GM18873 (cell line): ENCODE data around the gene PTPRA.

Experiments used
- ATAC-seq: cut with Tn5 transposase; IDR thresholded peaks from one replicate; pipeline ENCODE4 v1.9.1; 2021; ENCODE audit warnings: mild to moderate bottlenecking, moderate library complexity, moderate number of reproducible peaks; ENCODE audit not compliant: unreplicated experiment, low FRiP score

Gene PTPRA

DNA sequence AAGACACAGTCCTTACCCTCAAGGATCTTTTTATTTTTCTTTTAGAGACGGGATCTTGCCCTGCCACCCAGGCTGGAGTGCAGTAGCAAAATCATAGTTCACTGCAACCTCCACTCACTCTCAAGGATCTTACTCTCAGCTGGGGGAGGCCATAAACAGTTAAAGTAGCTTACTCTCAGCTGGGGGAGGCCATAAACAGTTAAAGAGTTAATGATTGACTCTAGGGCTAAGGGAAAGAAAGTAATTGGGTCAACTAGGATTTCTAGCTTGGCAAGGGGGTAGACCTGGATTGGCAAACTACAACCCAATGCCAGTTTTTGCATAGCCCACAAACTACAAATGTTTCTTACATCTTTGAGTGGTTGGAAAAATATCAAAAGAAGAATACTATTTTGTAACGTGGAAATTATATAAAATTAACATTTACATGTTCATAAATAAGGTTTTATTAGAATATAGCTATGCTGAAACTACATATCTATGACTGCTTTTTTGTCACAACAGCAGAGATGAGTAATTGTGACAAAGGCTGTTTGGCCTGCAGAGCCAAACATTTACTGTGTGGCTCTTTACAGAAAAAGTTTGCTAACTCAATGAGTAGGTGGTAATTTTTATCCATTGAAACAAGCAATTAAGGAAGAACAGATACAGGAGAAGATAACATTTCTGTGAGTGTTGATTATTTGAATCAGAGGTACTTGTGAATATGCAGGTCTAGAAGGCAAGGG is 46.4 kb downstream of the PTPRA start:
- no peak for ATAC-seq

DNA sequence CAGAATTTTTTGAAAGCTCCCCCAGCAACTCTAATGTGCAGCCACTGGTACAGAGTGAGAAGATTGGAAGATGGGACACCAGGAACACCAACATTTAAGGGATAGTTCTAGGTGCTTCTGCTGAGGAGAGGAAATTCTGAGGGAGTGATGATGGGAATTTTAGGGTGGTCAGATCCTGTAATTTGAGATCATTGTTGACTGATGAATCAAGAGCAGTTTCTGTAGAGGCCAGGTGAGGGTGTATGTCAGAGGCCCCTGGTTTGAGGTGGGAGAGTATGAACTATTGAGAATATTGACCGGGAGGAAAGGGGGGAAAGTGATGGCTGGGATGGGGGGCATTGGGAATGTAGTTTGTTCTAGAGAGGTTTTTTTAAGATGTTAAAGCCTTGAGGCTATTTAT is 47.2 kb downstream of the PTPRA start:
- ATAC-seq = no peak

DNA sequence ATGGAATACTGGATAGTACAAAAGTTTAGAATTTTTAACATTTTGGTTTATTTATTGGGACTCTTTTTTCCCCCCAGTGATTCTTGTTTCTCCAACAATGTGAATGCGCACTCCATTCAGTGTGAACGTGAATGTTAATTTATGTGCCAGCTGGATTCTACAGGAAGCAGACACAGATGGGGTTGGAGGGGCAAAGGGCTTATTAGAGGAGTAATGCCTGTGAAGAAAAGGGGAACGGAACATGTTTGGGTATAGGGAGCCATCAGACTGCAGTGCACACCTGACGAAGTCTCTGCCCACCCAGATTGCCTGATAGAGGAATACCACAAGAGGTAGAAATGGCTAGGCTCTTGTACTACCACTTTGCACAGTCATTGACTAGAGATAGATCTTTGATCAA is 48.2 kb downstream of the PTPRA start:
- ATAC-seq = no peak

DNA sequence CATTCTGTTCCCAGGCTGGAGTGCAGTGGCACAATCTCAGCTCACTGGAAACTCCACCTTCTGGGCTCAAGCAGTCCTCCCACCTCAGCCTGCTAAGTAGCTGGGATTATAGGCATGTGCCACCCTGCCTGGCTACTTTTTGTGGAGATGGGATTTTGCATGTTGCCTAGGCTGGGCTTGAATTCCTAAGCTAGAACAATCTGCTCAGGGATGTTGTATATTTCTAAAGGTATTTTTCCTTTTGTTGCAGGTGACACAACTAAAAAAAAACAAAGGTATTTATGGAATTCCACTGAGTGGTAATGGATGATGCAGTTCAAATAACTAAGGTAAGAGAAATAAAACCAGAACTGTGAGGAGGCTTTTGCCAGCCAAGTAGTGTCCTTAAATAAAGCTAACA is 49.7 kb downstream of the PTPRA start:
- no peak for ATAC-seq

DNA sequence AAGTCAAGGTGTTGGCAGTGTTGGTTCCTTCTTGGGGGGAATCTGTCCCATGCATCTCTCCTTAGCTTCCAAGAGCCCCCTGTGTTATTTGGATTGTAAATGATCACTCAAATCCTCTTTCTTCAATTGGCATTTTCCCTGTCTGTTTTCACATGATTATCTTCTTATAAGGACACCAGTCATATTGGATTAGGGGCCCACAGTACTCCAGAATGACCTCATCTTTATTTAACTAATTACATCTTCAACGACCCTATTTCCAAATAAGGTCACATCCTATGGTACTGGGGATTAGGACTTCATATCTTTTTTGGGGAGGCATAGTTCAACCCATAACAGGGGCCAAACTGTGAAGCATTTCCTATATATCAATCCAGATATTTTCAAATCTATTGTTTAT is 57.3 kb downstream of the PTPRA start:
- ATAC-seq = no peak

DNA sequence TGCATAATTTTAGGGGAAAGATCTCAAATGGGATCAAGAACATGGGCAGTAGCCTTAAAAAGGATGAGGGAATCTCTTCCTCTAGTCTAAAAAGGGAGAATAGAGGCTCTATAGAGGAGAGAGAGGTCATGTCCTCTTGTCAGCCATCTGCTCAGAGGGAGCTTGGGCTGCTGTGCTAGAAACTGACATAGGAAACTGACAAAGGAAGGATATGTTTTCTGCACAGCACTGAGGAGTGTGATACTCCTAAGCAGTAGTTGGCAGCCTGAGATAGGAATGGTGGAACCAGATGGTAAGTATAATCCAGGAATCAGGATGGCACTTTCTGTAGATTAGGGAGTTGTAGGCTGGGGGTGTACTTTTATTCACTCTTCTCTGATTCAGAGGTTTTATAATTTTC is 59.2 kb downstream of the PTPRA start:
- ATAC-seq = no peak

DNA sequence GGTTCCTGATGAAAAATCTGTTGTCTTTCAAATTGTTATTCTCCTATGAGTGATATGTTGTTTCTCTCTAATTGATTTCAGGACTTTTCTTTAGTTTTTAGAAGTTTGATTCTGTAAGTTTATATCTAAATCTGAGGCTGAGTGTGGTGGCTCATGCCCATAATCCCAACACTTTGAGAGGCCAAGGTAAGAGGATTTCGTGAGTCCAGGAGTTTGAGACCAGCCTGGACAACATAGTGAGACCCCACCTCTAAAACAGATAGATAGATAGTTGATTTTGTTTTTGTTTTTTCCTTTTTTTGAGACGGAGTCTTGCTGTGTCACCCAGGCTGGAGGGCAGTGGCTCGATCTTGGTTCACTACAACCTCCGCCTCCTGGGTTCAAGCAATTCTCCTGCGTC is 64.6 kb downstream of the PTPRA start:
- no peak for ATAC-seq

DNA sequence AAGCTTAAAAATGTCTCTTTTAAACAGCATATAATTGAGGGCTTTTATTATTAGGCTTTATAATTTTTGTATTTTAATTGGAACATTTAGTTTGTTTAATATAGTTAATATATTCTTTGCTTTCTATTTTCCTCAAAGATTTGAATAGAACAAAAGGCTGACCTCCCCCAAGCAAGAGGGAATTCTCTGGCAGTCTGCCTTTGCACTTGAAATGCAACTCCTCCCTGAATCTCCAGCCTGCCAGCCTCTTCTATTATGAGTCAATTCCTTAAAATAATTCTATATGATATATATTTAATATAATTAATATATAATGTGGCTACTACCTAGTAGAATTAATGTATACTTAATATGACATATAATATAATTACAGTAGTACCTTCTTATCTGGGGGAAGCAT is 69.2 kb downstream of the PTPRA start:
- ATAC-seq = no peak

DNA sequence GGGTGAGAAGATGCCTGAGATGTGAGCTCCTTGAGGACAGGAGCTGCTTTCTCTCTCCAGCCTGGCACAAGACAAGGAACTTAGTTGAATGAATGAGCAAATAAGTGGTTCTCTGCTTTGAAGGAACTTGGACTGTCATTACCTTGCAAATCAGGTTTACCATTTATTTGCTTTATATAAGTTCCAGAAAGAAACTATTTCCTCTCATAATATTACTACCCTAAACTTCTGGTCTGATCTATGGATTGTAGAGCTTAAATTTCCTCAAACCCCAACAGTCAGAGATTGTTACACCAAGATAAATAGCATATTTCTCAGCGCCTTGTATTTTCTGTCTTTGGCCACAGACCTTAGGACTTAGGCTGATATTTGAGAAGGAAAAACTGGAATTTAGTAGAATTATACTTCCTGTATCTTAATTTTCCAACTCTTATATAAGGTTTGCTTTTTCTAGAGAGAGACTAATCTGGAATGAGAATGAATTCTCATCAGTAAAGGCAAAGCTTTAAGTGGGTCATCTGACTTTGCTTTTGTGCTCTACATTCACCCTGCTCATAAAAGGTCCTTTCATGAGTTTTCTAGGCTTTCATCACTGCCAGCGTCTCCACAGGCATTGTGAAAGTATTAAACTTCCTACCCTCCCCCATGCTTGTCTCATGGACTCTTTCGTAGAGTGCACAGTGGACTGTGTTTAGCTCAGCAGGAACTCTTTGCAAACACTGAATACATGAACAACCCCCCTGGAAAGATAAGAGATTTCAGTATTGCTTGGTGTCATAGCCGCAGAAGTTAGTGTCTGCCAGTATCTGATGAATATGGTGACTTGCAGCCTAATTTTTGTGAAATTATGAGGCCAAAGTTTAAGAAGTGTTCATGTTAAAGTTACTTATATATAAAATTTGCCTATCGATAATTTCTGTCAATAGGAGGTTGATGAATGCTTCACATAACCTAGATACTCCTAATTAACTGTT is 74.0 kb downstream of the PTPRA start:
- no peak for ATAC-seq

DNA sequence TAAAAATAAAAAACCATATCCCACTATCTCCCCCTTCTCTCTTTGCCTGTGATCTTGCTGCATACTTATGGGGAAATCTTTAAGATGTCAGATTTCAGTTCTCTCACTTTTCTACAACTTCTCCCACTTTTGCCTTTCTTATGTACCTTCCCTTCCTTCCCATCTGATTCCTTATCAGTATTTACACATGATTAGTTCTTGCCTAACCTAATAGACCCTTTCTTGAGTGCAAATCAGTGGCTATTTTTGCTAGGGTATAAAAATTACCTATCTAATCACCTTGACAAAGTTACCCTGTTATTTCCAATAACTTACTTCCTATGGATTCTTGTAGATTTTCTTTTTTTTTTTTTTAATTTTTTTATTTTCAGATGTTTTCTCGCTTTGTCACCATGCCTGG is 75.7 kb downstream of the PTPRA start:
- no peak for ATAC-seq

DNA sequence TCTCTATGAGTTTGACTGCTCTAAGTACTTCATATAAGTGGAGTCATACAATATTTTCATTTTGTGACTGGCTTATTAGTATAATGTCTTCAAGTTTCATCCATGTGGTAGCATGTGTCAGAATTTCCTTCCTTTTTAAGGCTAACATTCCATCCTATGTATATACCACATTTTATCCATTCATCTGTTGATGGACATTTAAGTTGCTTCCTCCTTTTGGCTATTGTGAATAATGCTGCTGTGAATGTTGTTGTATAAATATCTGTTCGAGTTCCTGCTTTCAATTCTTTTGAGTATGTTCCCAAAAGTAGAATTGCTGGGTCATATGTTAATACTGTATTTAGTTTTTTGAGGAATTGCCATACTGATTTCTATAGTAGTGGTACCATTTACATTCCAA is 79.5 kb downstream of the PTPRA start:
- ATAC-seq = no peak

DNA sequence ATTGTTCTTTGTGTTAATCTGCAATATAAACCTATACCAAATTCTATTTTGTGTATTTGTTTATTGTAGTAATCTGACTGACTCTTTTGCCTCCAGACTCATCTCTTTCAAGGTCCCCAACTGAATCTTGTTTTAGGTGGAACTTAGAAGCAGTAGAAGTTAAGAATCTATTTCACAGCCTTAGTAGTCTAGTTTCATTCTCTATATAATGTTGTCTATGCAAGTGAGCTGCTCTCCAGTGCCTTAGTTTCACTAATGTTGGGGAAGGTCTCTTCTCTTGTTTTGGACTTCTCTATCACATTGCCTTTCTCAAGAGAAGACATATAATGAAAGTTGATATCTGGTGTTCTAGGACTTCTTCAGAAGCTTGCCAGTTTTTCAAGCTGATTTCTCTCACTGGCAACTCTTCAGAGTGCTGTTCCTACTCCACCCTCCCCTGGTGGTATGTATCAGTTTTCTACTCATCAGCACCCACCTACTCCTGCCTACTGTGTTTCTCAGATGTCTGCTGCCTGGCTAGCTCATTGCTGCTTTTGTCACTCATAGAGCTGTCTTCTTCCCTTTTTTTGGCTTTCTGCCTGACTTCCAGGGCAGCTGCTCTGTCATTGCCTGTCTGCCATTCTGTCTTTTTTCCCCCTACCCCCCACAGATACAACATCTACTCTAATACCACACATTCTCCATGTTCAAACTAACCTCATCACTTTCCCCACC is 82.1 kb downstream of the PTPRA start:
- no peak for ATAC-seq

DNA sequence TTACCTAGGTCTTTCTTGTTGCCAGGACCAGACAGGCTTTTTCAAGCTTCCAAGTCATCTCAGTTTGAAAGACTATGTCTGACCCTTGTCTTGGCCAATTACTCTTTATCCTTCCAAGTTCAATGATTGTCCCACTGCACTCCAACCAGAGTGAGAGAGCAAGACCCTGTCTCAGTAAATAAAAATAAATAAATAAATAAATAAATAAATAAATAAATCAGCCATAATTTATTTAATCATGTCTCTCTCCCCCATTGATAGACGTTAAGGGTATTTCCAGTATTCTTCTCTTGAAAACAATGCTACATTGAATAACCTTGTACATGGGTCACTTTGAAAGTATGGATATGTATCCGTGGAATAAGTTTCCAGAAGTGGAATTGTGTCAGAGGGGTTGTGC is 83.2 kb downstream of the PTPRA start:
- no peak for ATAC-seq

DNA sequence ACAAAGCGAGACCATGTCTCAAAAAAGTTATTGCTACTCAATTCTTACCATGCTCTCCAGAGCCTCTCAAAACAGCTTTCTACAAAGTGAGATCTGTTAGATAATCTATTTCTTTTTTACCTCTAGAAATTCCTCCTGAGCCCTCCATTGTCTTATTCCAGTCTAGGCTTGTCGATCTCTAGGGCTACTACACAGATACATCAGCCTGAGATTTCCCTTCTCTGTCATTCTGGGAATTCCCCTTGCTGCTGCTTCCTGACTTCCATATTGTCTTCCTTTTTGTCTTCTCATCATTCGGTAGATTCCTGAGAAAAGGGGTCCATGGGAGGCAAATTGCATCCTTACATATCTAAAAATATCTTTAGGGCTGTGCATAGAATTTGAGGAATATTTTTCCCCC is 94.6 kb downstream of the PTPRA start:
- no peak for ATAC-seq

DNA sequence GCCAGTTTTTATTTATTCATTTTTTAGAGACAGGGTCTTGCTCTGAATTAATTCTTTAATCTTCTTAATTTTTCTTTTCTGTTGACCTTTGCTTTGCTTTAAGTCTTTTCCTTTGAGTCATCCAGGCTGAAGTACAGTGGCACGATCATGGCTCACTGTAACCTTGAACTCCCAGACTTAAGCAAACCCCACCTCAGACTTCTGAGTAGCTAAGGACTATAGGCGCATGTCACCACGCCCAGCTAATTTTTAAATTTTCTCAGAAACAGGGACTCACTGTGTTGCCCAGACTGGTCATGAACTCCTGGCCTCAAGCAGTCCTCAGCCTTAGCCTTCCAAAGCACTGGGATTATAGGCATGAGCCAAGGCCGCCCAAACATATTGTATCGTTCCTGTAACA is 98.8 kb downstream of the PTPRA start:
- no peak for ATAC-seq

DNA sequence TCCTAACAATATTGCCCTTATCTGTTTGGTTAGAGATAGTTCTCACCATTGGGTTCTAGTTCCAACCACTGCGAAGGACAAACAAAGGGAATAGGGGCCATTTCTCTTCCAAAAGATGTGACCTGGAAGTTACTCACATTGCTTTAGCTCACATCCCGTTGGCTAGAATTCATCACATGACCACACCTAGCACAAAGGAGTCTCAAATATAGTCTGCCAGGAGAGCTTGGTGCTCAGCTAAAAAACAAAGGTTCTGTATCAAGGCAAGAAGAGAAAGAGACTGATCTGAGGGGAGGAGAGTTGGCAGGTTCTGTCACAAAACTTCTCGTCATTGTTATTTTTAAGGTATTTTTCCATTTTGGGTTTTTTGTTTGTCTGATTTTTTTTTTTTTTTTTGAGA is 100.3 kb downstream of the PTPRA start:
- no peak for ATAC-seq

DNA sequence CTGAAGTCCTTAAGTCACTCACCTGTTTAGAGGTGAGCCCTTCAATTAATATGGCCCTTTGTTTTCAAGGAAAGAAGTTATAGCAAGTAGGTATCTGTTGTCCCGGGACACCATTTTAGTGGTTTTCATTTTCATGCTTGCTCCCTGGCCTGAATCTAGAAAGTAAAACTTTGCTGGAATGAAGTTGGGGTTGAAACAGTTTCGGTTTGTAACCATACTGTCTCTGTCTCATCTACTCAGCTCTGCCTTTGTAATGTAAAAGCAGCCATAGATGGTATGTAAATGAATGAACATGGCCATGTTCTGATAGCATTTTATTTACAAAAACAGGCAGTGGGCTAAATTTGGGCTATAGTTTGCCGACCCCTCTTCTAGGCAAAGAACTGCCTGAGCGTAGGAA is 105.2 kb downstream of the PTPRA start:
- no peak for ATAC-seq

DNA sequence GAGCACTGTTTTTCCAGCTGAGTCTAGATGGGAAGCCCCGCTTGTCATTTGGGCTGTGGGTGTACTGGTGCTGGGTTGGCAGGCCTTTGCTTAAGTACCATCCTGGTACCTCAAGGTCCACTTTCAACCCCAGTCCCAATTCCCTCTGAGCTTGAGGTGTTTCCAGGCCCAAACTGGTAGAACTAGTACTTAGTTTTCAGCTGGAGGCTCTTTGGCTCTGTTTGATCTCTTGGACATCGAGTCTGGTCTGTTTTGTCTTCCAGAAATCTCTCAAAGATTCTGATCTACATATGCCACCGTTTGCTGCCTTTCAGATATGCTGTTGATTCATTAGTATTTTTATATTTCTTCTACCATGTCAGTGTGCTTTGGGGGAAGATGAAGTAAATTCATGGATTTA is 108.4 kb downstream of the PTPRA start:
- no peak for ATAC-seq

DNA sequence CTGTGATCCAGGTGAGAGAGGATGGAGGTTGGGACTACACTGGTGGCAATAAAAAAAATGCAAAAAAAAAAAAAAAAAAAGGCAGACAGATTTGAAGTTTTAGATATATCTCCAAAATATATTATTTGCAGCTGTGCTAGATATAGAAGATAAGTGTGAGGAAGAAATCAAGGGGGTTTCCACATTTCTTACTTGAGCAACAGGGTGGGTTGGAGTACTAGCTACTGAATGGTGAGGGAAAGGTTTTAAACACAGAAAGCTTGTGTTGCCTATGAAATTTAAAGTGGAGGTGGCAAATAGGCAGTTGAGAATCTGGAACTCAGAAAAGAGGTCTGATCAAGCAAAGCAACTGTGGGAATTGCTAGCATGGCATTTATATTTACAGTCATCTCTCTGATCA is 110.2 kb downstream of the PTPRA start:
- ATAC-seq = no peak

DNA sequence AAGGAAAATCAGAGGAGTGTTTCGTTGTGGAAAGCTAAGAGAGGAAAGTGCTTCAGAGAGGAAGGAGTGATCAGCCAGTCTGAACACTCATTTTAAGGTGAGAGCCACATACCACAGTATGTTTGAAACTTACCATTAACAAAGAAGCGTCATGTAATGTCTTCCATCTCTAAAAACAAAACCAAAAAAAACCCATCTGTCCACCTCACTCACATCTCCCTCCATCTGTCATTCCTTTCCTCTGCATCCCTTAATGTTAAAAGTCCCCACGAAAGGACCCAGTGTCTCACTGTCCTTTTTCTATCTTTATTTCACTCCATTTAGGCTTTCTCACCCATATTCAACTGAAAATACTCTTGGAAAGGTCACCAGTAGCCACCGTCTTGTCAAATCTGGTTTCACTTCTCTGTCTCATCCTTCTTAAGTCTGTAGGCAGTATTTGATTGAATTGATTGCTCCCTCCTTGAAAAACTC is 110.8 kb downstream of the PTPRA start:
- no peak for ATAC-seq
